CD8-positive, alpha-beta memory T cell (primary cell): ENCODE measurements around the gene DLAT. TPM values are rescaled to one million over a fixed set of nuclear protein-coding genes. Genes with fewer than 3 reads are reported as not detected.

Experiments used
- polyA plus RNA-seq: library from polyadenylated mRNA; unstranded; fragments of 300-500 nt; fragmentation: Illumina TruSeq; gene quantifications from one replicate; pipeline ENCODE4 v1.2.3, GENCODE V29; 2021
- total RNA-seq, 2 experiments: library from RNA; stranded (reverse); gene quantifications; one replicate each; pipeline ENCODE4 v1.2.3, GENCODE V29; 2021

The DLAT gene
- total and polyA plus RNA-seq, 3 experiments from 2014 or later = 22.1 to 62.2 (median 61.1) TPM

Other genes with a start within 250 kb of the DLAT start
- gene ALG9, start 153.8 kb upstream of the DLAT start, total RNA-seq = 10 to 100 TPM; 37.4 to 38.0 TPM
- gene ALG9, start 153.8 kb upstream of the DLAT start, polyA plus RNA-seq = 16.7 TPM
- 10 to 100 TPM; 11.6 to 12.7 TPM for gene FDXACB1, start 146.2 kb upstream of the DLAT start, total RNA-seq
- gene FDXACB1, start 146.2 kb upstream of the DLAT start, polyA plus RNA-seq = 6.4 TPM
- gene CFAP68, start 145.9 kb upstream of the DLAT start, total RNA-seq = 10 to 100 TPM; 36.7 to 44.3 TPM
- gene CFAP68, start 145.9 kb upstream of the DLAT start, polyA plus RNA-seq = 24.7 TPM
- gene CRYAB, start 113.6 kb upstream of the DLAT start, total RNA-seq = not detected
- gene CRYAB, start 113.6 kb upstream of the DLAT start, polyA plus RNA-seq = not detected
- gene HSPB2, start 112.7 kb upstream of the DLAT start, total RNA-seq = not detected
- gene HSPB2, start 112.7 kb upstream of the DLAT start, polyA plus RNA-seq = not detected
- gene C11orf52, start 106.5 kb upstream of the DLAT start, total RNA-seq = not detected
- not detected for gene C11orf52, start 106.5 kb upstream of the DLAT start, polyA plus RNA-seq
- 10 to 100 TPM; 11.3 to 12.7 TPM for gene DIXDC1, start 88.1 kb upstream of the DLAT start, total RNA-seq
- gene DIXDC1, start 88.1 kb upstream of the DLAT start, polyA plus RNA-seq = 2.4 TPM
- under 1 TPM; 0.38 to 0.57 TPM for gene PIH1D2, start 48.6 kb downstream of the DLAT start, total RNA-seq
- not detected for gene PIH1D2, start 48.6 kb downstream of the DLAT start, polyA plus RNA-seq
- gene NKAPD1, start 48.9 kb downstream of the DLAT start, total RNA-seq = 10 to 100 TPM; 22.0 to 22.6 TPM
- gene NKAPD1, start 48.9 kb downstream of the DLAT start, polyA plus RNA-seq = 13.4 TPM
- 10 to 100 TPM; 71.9 to 73.5 TPM for gene TIMM8B, start 61.3 kb downstream of the DLAT start, total RNA-seq
- 70.6 TPM for gene TIMM8B, start 61.3 kb downstream of the DLAT start, polyA plus RNA-seq
- gene SDHD, start 61.5 kb downstream of the DLAT start, total RNA-seq = 100 to 1,000 TPM; 125 to 133 TPM
- 154 TPM for gene SDHD, start 61.5 kb downstream of the DLAT start, polyA plus RNA-seq
- gene IL18, start 138.7 kb downstream of the DLAT start, total RNA-seq = not detected
- not detected for gene IL18, start 138.7 kb downstream of the DLAT start, polyA plus RNA-seq
- gene TEX12, start 142.0 kb downstream of the DLAT start, total RNA-seq = under 1 TPM; 0.27 to 0.39 TPM
- not detected for gene TEX12, start 142.0 kb downstream of the DLAT start, polyA plus RNA-seq
- gene BCO2, start 150.1 kb downstream of the DLAT start, total RNA-seq = 1 to 10 TPM in 1 of 2 experiments, under 1 TPM in 1; 0.84 to 1.1 TPM
- 0.17 TPM for gene BCO2, start 150.1 kb downstream of the DLAT start, polyA plus RNA-seq
- gene PTS, start 201.0 kb downstream of the DLAT start, total RNA-seq = 10 to 100 TPM; 38.4 to 40.8 TPM
- 11.6 TPM for gene PTS, start 201.0 kb downstream of the DLAT start, polyA plus RNA-seq
- gene PLET1, start 235.5 kb downstream of the DLAT start, total RNA-seq = not detected
- not detected for gene PLET1, start 235.5 kb downstream of the DLAT start, polyA plus RNA-seq